Lung microvascular endothelial cell (primary cell): ENCODE data around the gene PRKCZ. TPM values are rescaled to one million over a fixed set of nuclear protein-coding genes. Genes with fewer than 3 reads are reported as not detected.

Experiments
- DNase-seq, 2 donors: peaks; one replicate each; pipeline versions ENCODE4 v3.0.0 to v3.0.0-alpha.2; 2010; ENCODE audit warnings: low read depth in 2 of 2
- total RNA-seq: library from RNA; depleted of rRNA; stranded (reverse); fragments of >200 nt; gene quantifications from 2 replicates; pipeline ENCODE4 v1.2.1, GENCODE V29; 2014

Gene PRKCZ
- total RNA-seq, 1 donor from 2014 or later, result 29.8 TPM

- DNase-seq, result no peak
These were observed 11.0 kb downstream of the PRKCZ start for GRCh38 chr1:2061065-2061778.

DNA sequence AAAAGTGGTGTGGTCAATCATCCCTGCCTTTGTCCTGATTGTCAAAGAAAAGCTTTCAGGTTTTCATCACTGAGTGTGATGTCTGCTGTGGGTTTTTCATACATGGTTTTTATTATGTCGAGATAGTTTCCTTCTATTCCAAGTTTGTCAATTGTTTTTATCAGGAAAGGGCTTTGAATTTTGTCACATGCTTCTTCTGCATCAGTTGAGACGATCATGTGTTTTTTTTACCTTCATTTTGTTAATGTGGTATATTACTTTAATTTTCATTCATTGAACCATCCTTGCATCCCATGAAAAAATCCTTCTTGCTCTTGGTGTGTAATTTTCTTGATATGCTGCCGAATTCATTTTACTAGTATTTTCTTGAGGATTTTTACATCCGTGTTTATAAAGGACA, 15.5 kb downstream of the PRKCZ start:
- DNase-seq, result no peak

GRCh38 chr1:2067393-2067792, 17.2 kb downstream of the PRKCZ start:
- no peak for DNase-seq

- no peak for DNase-seq
These were observed 17.8 kb downstream of the PRKCZ start for GRCh38 chr1:2067981-2068380.

- no peak for DNase-seq
These were observed 18.7 kb downstream of the PRKCZ start for GRCh38 chr1:2068951-2069350.

DNA sequence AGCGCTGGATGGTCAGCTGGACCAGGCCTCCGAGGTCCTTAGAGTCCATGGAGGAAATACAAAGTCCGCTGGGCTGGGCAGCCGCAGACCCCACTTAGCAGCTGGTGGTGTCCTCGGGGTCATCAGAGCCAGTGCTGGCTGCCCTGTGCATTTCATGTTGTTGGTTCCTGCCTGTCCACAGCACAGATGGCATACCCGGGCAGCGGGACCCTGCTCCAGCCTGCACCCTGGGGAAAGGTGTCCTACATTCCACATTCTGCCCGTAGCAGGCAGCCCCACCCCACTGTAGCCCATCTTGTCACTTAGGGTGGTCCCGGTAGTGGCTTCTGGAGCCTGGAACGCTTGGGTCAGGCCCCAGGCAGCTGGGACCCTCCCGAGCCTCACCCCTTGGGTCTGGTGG, 19.8 kb downstream of the PRKCZ start:
- DNase-seq, result no peak

DNA sequence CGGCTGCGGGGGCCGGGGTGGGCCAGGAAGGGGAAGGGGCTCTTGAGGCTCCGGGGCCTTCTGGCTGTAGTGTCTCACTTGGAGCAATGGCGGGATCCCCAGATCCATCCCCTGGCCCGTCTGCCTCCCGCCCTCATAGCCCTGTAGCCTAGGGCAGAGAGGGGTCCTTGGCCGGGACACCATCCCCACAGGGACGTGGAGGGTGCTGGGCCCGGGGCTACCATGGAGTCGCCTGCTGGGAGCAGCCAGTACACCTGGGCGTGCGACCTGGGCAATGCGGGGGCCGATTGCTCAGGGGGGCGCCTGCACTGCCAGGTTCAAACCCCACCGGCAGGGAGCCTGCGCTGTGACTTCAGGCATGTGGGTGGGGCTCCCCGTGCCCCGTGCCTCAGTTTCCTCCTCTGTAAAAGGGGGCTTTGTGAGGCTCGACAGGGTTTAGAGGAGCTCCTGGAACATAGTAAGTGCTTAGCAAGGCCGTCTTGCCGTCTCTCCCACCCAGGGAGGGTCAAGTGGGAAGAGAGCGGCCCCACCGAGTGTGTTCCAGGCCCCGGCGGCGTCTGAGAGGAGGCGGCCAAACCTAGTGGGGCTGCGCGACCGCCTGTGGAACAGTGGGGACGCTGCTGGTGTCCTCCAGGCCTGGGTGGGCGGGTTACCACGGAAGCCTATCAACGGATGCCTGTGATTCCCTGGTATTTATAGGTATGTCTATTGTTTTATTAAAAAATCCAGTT, 20.8 kb downstream of the PRKCZ start:
- no peak for DNase-seq

DNA sequence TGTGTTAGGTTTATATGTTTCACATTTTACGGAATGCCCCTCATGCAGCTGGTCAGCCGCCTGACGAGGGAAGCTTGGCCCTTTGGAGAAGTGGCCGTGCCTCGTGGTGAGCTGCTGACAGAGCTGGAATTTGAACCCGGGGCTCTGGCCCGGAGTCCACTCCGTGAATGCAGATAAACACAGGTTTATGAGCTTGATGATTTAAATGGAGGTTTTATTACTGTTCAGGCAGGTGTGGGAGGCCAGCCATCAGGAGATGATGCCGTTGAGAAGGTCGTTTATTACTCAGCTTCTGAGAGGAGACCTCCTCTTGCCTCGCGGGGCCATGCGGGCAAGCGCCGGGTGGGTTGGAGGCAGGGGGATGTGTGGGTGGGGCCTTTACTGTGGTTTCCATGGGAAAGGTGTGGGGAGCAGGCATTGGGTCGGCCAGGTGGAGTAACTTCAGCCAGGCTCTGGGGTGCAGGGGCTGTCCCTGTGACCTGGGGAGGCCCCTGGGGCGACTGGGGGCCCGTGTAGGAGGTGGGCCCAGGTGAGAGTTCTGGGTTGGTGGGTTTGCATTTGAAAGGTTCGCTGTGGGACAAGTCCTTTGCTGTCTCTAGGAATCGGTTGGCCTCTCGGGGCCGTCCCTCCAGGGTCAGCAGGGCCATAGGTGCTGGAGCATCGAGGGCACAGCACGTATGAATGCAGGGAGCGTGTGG, 22.0 kb downstream of the PRKCZ start:
- no peak for DNase-seq

DNA sequence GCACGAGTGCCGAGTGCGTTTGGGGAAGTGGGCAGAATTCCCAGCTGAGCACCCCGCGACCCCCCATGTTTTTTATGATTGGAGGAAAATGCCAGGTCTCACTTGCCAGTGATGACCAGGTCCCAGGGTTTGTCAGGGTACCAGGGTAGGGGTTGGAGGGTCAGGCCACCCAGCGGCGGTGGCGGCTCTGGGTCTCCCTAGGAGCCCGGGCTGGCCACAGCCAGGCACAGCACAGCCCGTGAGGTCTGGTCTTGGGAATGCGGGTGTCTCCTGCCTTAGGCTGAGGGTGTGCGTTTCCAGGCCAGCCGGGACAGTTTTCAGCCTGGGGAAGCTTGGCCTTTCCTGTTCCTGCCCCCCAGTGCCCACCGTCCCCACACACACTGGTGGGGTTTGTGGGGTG, 22.7 kb downstream of the PRKCZ start:
- no peak for DNase-seq

- DNase-seq, result no peak
These were observed 23.4 kb downstream of the PRKCZ start for GRCh38 chr1:2073382-2074230.

GRCh38 chr1:2074396-2074795, 24.2 kb downstream of the PRKCZ start:
- no peak for DNase-seq

- DNase-seq, result no peak
These were observed 24.9 kb downstream of the PRKCZ start for GRCh38 chr1:2074944-2075740.

- no peak for DNase-seq
These were observed 26.6 kb downstream of the PRKCZ start for GRCh38 chr1:2076826-2077225.

DNA sequence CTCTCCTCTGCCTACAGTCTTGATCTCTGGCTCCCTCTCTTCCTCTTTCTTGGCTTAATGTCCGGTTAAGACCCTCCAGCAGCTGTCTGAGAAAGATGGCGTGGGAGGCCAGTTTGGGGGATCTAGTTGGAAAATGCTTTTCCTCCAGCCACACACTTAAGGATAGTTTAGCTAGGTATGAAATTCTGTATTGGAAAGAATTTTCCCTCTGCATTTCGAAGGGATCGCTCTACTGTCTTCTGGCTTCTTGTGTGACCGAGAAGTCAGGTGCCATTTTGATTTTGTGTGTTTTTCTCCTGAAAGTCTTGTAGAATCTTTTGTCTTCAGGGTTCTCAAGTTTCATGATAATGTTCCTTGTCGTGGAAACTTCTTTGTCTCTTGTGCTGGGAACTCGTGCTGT, 28.0 kb downstream of the PRKCZ start:
- DNase-seq, result no peak

GRCh38 chr1:2079396-2080085, 29.3 kb downstream of the PRKCZ start:
- DNase-seq, result no peak

GRCh38 chr1:2080140-2080539, 29.9 kb downstream of the PRKCZ start:
- DNase-seq, result no peak

- DNase-seq, result no peak
These were observed 30.7 kb downstream of the PRKCZ start for GRCh38 chr1:2080884-2081283.

DNA sequence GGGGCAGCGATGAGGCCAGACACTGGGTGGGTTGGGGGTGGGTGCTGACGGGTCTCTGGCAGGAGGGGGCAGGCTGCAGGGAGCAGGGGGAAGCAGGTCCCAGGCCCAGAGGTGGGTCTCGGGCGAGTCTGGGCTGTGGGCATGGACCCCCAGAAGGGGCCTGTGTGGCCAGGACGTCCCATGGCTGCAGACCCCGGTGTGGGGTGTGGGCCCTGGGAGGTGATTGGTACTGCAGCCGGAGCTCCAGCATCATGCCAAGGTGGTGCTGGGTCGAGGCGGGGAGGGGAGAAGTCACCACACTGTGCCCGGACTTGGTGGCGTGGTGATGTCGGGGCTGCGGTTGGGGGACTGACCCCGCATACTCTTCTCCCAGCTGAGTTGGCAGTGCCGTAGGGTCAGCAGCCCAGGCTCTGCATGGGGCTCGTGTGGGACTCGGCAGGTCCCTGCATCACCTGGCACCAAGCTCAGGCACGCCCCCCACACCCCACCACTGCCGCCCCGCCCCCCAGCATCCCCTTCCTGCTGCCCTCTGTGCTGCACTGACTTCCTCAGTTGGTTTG, 31.2 kb downstream of the PRKCZ start:
- no peak for DNase-seq

DNA sequence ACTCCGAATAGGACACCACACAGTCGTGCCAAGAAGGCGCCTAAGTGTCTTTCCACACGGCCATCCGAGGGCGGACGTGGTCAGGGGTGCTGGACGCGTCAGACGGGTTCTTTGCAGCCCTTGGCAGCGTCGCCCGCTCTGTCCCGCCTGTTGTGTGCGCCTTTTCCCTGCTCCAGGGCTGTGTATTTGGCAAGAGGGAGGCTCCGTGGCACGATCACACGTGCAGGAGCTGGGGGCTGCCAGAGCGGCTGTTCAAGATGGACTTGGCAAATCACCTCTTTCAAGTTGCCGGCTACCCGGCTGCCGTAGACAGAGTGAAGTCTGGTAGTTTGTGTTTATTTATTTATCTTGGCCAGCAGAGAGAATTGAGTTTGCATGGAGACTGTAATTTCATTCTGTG, 31.9 kb downstream of the PRKCZ start:
- DNase-seq, result no peak

- DNase-seq, result no peak
These were observed 33.5 kb downstream of the PRKCZ start for GRCh38 chr1:2083666-2084065.
